SU-DHL-6 (cell line): Measurements from ENCODE around the gene DES.

Source experiments
- EZH2phosphoT487 ChIP-seq: fragments of 200-600 bp; sonication (generic), shearing (Covaris generic); conservative IDR thresholded peaks from 2 replicates; pipeline ENCODE4 v1.6.1; 2018; ENCODE audit warnings: mild to moderate bottlenecking, antibody characterized with exemption, low read length, moderate library complexity, mixed read lengths
- TF ChIP-seq, protein P1 (sequence below): fragments of 200-600 bp; sonication (generic); IDR thresholded peaks from one replicate; pipeline ENCODE4 v1.5.1; 2017; ENCODE audit warnings: antibody characterized with exemption, mild to moderate bottlenecking, low read length, moderate library complexity; ENCODE audit not compliant: insufficient read depth, poor library complexity, severe bottlenecking

DNA sequence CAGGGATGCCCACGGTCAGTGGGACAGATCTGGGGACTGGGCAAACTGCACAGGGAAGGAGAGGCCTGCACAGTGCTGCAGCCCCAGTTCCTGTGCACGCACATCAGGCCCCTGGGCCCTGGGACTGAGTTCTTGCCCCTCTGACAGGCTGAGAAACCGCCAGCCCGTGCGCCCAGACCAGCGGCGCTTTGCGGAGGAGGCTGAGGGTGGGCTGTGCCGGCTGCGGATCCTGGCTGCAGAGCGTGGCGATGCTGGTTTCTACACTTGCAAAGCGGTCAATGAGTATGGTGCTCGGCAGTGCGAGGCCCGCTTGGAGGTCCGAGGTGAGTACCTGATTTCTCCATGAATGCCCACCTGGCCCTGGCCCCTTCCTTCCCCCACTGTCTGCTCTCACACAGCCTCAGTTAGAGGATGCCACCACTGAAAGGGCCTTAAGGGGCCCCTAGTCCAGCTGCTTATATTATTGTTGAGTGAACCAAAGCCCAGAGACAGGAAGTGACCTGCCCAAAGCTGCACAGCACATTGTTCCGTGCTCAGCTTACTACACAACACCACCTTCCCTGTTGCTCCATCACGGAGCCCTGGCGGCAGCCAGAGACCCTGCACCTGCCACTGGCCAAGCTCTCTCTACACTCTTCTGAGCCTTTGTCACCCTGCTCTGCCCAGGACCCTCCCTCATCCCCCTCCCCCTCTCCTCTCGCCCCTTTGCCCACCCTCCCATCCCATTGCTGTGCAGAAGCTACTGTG lies 46.3 kb downstream of the DES start:
- TF ChIP-seq, protein P1, sequence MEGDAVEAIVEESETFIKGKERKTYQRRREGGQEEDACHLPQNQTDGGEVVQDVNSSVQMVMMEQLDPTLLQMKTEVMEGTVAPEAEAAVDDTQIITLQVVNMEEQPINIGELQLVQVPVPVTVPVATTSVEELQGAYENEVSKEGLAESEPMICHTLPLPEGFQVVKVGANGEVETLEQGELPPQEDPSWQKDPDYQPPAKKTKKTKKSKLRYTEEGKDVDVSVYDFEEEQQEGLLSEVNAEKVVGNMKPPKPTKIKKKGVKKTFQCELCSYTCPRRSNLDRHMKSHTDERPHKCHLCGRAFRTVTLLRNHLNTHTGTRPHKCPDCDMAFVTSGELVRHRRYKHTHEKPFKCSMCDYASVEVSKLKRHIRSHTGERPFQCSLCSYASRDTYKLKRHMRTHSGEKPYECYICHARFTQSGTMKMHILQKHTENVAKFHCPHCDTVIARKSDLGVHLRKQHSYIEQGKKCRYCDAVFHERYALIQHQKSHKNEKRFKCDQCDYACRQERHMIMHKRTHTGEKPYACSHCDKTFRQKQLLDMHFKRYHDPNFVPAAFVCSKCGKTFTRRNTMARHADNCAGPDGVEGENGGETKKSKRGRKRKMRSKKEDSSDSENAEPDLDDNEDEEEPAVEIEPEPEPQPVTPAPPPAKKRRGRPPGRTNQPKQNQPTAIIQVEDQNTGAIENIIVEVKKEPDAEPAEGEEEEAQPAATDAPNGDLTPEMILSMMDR: no peak
- TF ChIP-seq EZH2phosphoT487: no peak
